ENCODE measurements around the gene NHSL1.

Gene NHSL1

GRCh38 chr6:138499303-138500018 is at the start of gene NHSL1:
Gene NHSL1, minus strand, starts transcription at chr6:138499494. Its CDS starts 204 bp downstream, at chr6:138499290.
- Histone ChIP-seq H4K20me1 (ENCODE audit: control insufficient read depth, insufficient read depth, low read depth, low read length) (no peaks in the 10 kb centered on the region), H3K27ac (ENCODE audit: low read depth, low read length) (peak within 1 kb of the TSS; percentile 81), H3K4me1 (ENCODE audit: control insufficient read depth, low read length) (peaks cover 36% of the 10 kb centered on the region), H3K27me3 (ENCODE audit: control insufficient read depth, low read length) (0 out of 2 replicates have a peak, but pooled peaks cover 2% of the 10 kb centered on the region), H3K9me3 (ENCODE audit: control insufficient read depth, insufficient read depth, low read length) (no peaks in the 10 kb centered on the region), H3K36me3 (ENCODE audit: control insufficient read depth, low read length) (no peaks in the 10 kb centered on the region), H3K4me2 (ENCODE audit: low read length) (peak within 1 kb of the TSS; percentile 78), H3F3A (ENCODE audit: control insufficient read depth, insufficient read depth) (peaks cover 5% of the 10 kb centered on the region; the same call in 1 of the 2 replicates), H3K4me3 (ENCODE audit: low read length) (peak within 1 kb of the TSS; percentile 70), H3K79me2 (ENCODE audit: control insufficient read depth, low read length) (no peaks in the 10 kb centered on the region), H3K9me2 (replicated peaks; ENCODE audit: control insufficient read depth, low read length) (no peaks in the 10 kb centered on the region)
- no peak for TF ChIP-seq EZH2phosphoT487 (IDR thresholded peaks at IDR 0.05; ENCODE audit: borderline replicate concordance, low read length)
- no peak for TF ChIP-seq CTCF (IDR thresholded peaks at IDR 0.05; ENCODE audit: low read depth, low read length, poor library complexity, severe bottlenecking)

GRCh38 chr6:138546733-138547185 is 47.5 kb upstream of the NHSL1 start:
- no peaks in the 10 kb centered on the region for H3K79me2 ChIP-seq (ENCODE audit: control insufficient read depth, low read length)
- H3K9me3 ChIP-seq (ENCODE audit: control insufficient read depth, insufficient read depth, low read length) = no peaks in the 10 kb centered on the region
- no peaks in the 10 kb centered on the region for H3K36me3 ChIP-seq (ENCODE audit: control insufficient read depth, low read length)
- no peak overlapping the region for H3K4me2 ChIP-seq (ENCODE audit: low read length)
- no peaks in the 10 kb centered on the region for H3K27me3 ChIP-seq (ENCODE audit: control insufficient read depth, low read length)
- TF ChIP-seq EZH2phosphoT487 (IDR thresholded peaks at IDR 0.05; ENCODE audit: borderline replicate concordance, low read length) (no peak), CTCF (IDR thresholded peaks at IDR 0.05; ENCODE audit: low read depth, low read length, poor library complexity, severe bottlenecking) (no peak)
- H3F3A ChIP-seq (ENCODE audit: control insufficient read depth, insufficient read depth) = no peaks in the 10 kb centered on the region
- H3K4me3 ChIP-seq (ENCODE audit: low read length) = no peak overlapping the region
- no peaks in the 10 kb centered on the region for H3K4me1 ChIP-seq (ENCODE audit: control insufficient read depth, low read length)
- H3K27ac ChIP-seq (ENCODE audit: low read depth, low read length) = no peak overlapping the region
- no peaks in the 10 kb centered on the region for H3K9me2 ChIP-seq (replicated peaks; ENCODE audit: control insufficient read depth, low read length)
- no peaks in the 10 kb centered on the region for H4K20me1 ChIP-seq (ENCODE audit: control insufficient read depth, insufficient read depth, low read depth, low read length)

GRCh38 chr6:138545621-138545980 is 46.3 kb upstream of the NHSL1 start:
- no peak overlapping the region for H3K4me2 ChIP-seq (ENCODE audit: low read length)
- TF ChIP-seq CTCF (IDR thresholded peaks at IDR 0.05; ENCODE audit: low read depth, low read length, poor library complexity, severe bottlenecking) (no peak), EZH2phosphoT487 (IDR thresholded peaks at IDR 0.05; ENCODE audit: borderline replicate concordance, low read length) (no peak)

More at GRCh38 chr6:138545621-138545980, 46.3 kb upstream of the NHSL1 start:
- H3K9me3 ChIP-seq (ENCODE audit: control insufficient read depth, insufficient read depth, low read length) = no peaks in the 10 kb centered on the region
- no peaks in the 10 kb centered on the region for H3K9me2 ChIP-seq (replicated peaks; ENCODE audit: control insufficient read depth, low read length)
- H3K27me3 ChIP-seq (ENCODE audit: control insufficient read depth, low read length) = no peaks in the 10 kb centered on the region
- no peaks in the 10 kb centered on the region for H4K20me1 ChIP-seq (ENCODE audit: control insufficient read depth, insufficient read depth, low read depth, low read length)
- no peaks in the 10 kb centered on the region for H3K36me3 ChIP-seq (ENCODE audit: control insufficient read depth, low read length)
- no peak overlapping the region for H3K27ac ChIP-seq (ENCODE audit: low read depth, low read length)
- H3K79me2 ChIP-seq (ENCODE audit: control insufficient read depth, low read length) = no peaks in the 10 kb centered on the region
- H3F3A ChIP-seq (ENCODE audit: control insufficient read depth, insufficient read depth) = no peaks in the 10 kb centered on the region
- no peak overlapping the region for H3K4me3 ChIP-seq (ENCODE audit: low read length)
- H3K4me1 ChIP-seq (ENCODE audit: control insufficient read depth, low read length) = no peaks in the 10 kb centered on the region
